ENCODE measurements around the gene VSIG10L2. TPM values are rescaled to one million over a fixed set of nuclear protein-coding genes. Genes with fewer than 3 reads are reported as not detected.

The VSIG10L2 gene
- total RNA-seq, 1 experiment from 2014 or later: not detected

GRCh38 chr11:125994509-125994908 lies 48.7 kb downstream of the VSIG10L2 start:
- H2AK5ac ChIP-seq (ENCODE audit: insufficient read length, low read length): no peak overlapping the region
- H2BK15ac ChIP-seq (ENCODE audit: low read depth, low read length): no peak overlapping the region
- H2BK5ac ChIP-seq (ENCODE audit: insufficient read length, low read length): no peak overlapping the region
- H3K27me3 ChIP-seq (ENCODE audit: insufficient read depth, low read length): no peaks in the 10 kb centered on the region
- no peaks in the 10 kb centered on the region for H3K9me3 ChIP-seq (ENCODE audit: control insufficient read depth, low read depth, low read length)
- no peak overlapping the region for H3K56ac ChIP-seq (ENCODE audit: insufficient read length, low read depth, low read length)
- no peak overlapping the region for H3K27ac Mint-ChIP-seq
- no peaks in the 10 kb centered on the region for H4K20me1 ChIP-seq (ENCODE audit: control insufficient read depth, insufficient read depth, insufficient read length)
- no peak overlapping the region for H3K27ac ChIP-seq (ENCODE audit: insufficient read length, low read depth, low read length)
- H3K4me2 ChIP-seq (ENCODE audit: insufficient read depth, insufficient read length, low read length): no peak overlapping the region
- no peak overlapping the region for H2BK20ac ChIP-seq (ENCODE audit: low read depth, low read length, poor library complexity, severe bottlenecking)
- no peak for TF ChIP-seq CTCF (conservative IDR thresholded peaks at IDR 0.05)
- no peaks in the 10 kb centered on the region for H3K27me3 Mint-ChIP-seq (ENCODE audit: low read depth)
- H2BK12ac ChIP-seq (ENCODE audit: insufficient read length, low read depth, low read length): no peak overlapping the region
- no peak overlapping the region for H4K8ac ChIP-seq (replicated peaks; ENCODE audit: insufficient read length, low read depth, low read length)
- H3K79me1 ChIP-seq (ENCODE audit: insufficient read depth, low read depth, low read length, poor library complexity, severe bottlenecking): no peaks in the 10 kb centered on the region
- no peak overlapping the region for H3T11ph ChIP-seq (ENCODE audit: low read length)
- no peak for DNase-seq
- H3K4ac ChIP-seq (ENCODE audit: low read depth, low read length): no peak overlapping the region
- no peaks in the 10 kb centered on the region for H3K9me3 Mint-ChIP-seq
- H4K5ac ChIP-seq (ENCODE audit: insufficient read length, low read depth, low read length): no peak overlapping the region
- H3K4me1 ChIP-seq (ENCODE audit: insufficient read depth, low read length): peaks cover 4% of the 10 kb centered on the region; the same call in 1 of the 2 replicates
- peaks cover 8% of the 10 kb centered on the region in 2 experiments for H3K4me1 Mint-ChIP-seq
- no peak overlapping the region for H3K14ac ChIP-seq (ENCODE audit: insufficient read depth, low read length)
- H2BK120ac ChIP-seq (ENCODE audit: low read depth, low read length, poor library complexity, severe bottlenecking): no peak overlapping the region
- no peak overlapping the region for H3K23ac ChIP-seq (ENCODE audit: insufficient read length, low read depth, low read length)
- no peak overlapping the region for H3K9ac ChIP-seq (ENCODE audit: extremely low read depth, insufficient read length, low read length)
- H3K18ac ChIP-seq (ENCODE audit: insufficient read length, low read depth, low read length): no peak overlapping the region
- peaks cover 10 to 16% (median 12%) of the 10 kb centered on the region in 3 experiments; a peak in 6 of 7 replicates for H3K36me3 Mint-ChIP-seq (ENCODE audit: insufficient read depth in 1 of 3, low read depth in 3 of 3)
- H3K4me3 Mint-ChIP-seq: no peak overlapping the region
- no peak overlapping the region for H4K91ac ChIP-seq (ENCODE audit: insufficient read length, low read depth, low read length)
- no peaks in the 10 kb centered on the region for H3K79me2 ChIP-seq (ENCODE audit: insufficient read depth, low read length)
- no peak overlapping the region for H2AFZ ChIP-seq (ENCODE audit: low read length)
- no peaks in the 10 kb centered on the region for H3K23me2 ChIP-seq (ENCODE audit: insufficient read length, low read depth, low read length, poor library complexity, severe bottlenecking)
- WGBS (ENCODE audit: extremely low coverage, insufficient read length, low lambda C conversion rate): no CpG with 5 or more reads among the region's 5 CpGs

Data from H9 (cell line).